Measurements from ENCODE around the gene NEXN.
"Not testable (repeated sequence)": the region's sequence is repeated elsewhere in the genome, so short reads cannot be mapped to it uniquely, and the experiment has no call there.

NEXN gene

DNA sequence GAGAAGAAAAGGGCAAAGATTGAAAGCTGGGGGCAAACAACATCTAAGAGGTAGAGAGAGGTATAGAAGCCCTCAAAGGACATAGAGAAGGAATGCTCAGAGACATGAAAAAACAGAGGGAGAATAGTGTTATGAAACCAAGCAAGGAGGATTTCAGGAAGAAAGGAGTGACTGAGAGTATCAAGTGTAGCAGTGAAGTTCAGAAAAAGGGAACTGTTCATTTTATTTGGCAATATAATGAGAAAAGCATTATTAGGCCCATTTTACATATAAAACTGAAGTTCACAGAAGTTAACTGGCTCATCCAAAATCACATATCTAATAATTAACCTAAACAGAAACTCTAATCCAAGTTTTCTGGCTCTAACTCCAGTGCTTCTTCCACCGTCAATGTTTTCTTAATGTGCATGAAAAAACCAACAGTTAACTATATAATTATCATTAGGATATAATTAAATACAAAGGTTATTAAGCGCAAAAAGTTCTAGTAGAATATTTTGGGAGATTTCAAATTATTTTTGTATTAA is 17.7 kb downstream of the NEXN start:
- DNase-seq, result no peak

DNA sequence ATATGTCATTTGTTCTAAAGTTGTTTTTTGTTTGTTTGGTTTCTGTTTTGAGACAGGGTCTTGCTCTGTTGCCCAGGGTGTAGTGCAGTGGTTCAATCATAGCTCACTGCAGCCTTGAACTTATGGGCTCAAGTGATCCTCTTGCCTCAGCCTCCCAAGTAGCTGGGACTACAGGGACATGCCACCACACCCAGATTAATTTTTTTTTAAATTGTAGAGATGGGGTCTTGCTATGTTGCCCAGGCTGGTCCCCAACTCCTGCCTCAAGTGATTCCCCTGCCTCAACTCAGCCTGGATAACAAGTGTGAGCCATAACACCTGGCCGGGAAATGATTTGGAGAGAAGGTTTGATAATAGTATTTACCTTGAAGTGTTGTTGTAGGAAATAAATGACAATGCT is 18.2 kb downstream of the NEXN start:
- no peak for DNase-seq

DNA sequence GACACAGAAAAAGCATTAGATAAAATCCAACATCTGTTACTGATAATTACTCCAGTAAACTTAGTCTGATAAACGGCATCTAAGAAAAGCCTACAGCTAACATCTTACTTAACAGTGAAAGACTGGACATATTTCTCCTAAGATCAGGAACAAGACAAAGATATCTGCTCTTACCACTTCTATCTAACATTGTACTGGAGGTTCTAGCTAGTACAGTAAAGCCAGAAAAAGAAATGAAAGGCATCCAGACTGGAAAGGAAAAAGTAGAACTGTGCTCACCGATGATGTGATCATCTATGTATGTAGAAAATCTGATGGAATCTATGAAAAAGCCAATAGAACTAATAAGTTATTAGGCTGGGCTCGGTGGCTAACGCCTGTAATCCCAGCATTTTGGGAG is 21.7 kb downstream of the NEXN start:
- DNase-seq, result no peak

DNA sequence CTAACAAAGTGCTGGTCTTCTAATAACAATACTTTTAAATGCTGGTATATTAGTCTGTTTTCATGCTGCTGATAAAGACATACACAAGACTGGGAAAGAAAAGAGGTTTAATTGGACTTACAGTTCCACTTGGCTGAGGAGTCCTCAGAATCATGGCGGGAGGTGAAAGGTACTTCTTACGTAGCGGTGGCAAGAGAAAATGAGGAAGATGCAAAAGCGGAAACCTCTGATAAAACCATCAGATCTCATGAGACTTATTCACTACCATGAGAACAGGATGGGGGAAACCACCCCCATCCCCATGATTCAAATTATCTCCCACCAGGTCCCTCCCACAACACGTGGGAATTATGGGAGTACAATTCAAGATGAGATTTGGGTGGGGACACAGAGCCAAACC is 30.5 kb downstream of the NEXN start:
- DNase-seq, result not testable (repeated sequence)

DNA sequence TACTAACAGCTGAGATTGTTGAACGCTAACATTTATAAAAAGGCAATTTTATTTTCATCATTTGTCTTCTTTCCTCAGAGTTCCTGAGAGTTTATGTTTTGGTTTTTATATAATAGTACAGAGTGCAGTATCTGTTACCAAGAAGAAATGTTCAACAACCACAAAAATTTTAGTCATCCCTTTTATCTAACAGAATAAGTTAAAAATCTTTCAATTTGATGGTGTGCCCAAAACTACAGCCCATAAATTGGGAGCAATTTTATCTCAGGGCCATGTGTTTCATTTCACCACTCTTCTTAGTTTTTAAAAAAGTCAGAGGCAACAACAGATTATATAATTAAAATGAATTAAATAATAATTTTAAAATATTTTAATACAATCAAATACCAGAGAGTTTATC is 37.1 kb downstream of the NEXN start:
- DNase-seq, result no peak

DNA sequence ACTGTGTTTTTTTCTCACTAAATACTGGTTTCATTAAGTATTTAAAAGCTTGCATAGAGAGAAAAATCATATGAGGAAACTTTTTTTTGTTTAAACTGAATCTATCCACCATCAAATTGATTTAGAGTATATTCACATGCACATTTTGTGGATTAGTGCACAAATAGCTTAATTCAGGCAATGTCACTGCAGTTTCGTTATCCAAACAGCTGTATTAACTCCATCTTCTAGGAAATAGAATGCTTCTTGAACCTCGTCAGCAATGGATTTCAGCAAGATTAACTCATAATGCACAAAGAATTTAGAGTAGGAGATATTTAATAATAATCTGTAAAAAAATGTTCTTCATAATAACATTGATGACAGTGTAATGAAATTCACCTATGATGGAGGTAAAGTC is 37.5 kb downstream of the NEXN start:
- DNase-seq, result no peak

DNA sequence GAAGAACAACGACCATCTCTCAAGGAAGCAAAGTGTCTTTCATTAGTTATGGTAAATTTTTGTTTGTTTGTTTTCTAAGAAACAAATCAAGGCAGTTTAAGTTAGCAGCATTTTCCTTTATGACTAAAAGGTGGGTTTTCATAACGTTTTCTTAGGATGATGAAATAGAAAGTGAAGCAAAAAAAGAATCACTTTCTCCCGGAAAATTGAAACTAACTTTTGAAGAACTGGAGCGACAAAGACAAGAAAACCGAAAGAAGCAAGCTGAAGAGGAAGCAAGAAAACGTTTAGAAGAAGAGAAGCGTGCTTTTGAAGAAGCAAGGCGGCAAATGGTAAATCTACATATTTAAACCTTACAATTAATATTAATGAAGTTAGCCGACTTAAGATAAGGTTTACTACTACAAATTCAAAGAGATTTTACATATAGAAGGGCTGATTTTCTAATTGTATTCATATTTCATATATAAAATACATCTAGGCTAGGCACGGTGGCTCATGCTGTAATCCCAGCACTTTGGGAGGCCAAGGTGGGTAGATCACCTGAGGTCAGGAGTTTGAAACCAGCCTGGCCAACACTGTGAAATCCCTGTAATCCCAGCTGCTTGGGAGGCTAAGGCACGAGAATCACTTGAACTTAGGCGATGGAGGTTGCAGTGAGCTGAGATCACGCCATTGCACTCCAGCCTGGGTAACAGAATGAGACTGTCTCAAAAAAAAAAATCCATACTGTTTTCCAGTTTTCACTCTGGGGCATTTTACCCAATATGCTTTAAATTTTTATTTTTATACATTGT is 38.3 kb downstream of the NEXN start:
- DNase-seq, result no peak

DNA sequence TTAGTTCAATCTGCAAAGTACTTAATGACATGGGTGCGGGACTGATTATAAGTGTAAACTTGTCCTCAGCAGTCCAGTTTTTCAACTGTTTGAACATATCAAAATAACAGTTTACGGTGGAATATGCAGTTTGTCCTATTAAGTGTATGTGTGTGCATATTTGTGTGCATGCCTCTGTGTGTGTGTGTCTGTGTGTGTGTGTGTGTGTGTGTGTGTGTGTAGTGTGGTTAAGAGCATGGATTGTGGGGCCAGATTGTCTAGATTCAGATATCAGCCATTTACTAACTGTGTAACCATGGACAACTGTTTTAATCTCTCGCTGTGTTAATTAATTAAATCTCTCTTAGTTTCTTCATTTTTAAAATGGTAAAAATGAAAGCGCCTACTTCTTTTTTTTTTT is 39.0 kb downstream of the NEXN start:
- DNase-seq, result no peak

DNA sequence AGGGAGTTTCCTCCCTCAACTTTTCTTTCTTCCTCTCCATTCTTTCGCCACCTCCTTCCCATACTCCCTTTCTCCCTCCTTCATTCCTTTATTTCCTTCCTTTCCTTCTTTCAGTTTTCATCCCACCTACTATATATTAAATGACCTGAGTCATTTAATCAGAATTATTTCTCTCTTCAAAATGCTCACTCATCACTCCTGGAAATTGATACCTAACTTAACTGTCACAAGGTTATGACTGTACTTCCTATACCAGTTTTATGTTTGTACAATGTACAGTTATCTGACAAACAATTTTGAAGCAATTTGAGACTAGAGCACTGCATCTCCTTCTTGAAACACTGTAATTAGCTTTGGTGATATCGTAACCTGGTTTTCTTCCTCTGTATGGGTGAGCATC is 41.4 kb downstream of the NEXN start:
- DNase-seq, result no peak

DNA sequence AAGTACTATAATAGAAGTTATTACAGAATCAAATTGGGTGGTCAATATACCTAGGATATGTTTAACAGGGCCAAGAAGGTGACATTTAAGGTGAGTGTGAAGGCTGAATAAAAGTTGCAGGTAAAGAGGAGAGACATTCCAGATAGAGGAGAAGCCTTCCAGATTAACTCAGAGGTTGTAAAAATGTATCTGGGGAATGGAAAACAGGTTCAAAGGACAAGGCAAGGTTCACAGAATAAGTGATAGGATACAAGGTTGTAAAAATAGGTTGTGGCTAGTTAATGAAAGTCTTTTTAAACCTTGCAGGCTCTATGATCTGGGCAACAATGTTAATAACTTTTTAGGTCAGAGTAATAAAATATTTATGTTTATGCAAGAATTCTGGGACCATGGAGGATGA is 50.2 kb downstream of the NEXN start:
- no peak for DNase-seq

DNA sequence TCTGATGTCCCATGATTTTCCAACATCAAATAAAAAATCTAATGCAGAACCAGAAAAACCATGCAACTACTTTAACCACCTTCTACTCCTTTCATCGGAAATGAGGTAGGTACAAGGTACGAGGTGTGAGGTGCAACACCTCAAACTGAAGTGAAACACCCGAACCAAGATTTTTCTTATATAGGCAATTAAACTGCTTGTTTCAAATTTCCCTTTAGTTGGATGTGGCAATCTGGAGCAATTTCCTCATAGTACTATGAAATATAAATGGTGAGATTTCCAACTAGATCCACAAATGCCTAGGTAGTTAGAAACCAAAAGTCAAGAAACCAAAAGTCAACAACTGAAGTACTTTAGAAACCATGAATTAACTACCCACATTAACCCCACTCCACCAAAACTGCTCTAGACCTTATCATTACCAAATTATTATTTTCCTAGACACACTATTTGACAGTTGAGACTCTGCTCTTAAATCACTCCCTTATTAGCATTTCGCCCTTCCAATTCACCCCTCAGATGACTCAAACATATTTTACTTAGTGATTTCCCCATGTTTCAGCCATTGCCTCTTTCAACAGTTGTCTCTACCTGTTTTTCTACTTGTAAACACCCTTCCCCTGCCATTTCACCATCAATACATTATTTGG is 52.6 kb downstream of the NEXN start:
- no peak for DNase-seq

DNA sequence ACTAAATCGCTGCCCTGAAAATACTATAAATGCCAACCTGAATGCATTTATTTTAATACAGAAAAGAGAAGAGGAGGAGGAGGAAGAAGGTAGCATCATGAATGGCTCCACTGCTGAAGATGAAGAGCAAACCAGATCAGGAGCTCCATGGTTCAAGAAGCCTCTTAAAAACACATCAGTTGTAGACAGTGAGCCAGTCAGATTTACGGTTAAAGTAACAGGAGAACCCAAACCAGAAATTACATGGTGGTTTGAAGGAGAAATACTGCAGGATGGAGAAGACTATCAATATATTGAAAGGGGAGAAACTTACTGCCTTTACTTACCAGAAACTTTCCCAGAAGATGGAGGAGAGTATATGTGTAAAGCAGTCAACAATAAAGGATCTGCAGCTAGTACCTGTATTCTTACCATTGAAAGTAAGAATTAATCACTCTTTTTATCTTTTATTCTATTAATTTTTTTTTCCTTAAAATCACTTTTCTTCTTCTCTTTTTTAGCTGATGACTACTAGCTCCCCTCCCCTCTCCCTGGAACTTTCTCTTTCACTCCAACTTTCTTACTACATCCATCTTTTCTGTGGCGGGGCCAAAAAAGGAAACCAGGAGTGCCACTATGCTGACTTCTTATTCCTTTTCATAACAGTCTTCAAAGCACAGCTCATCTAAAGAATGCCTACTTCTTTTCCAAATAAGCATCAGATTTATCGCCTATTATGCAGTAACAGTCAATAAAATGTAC is 54.1 kb downstream of the NEXN start:
- no peak for DNase-seq

DNA sequence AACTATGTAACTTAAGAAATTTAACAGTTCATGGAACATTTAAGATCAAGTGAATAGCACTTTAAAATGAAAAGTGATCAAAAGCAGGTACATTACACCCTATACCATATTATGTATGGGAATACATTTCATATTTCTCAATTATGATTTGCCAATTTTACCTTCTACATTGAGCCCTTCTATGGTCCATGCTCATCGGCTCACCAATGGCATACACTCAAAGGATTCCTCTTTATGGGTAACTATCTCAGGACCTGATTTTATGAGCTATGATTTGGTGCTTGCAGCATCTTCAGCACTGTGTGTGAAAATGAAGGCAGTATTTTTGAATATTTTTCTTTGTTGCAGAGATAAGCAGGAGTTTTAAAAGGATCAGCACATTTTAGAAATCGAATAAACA is 56.9 kb downstream of the NEXN start:
- no peak for DNase-seq

DNA sequence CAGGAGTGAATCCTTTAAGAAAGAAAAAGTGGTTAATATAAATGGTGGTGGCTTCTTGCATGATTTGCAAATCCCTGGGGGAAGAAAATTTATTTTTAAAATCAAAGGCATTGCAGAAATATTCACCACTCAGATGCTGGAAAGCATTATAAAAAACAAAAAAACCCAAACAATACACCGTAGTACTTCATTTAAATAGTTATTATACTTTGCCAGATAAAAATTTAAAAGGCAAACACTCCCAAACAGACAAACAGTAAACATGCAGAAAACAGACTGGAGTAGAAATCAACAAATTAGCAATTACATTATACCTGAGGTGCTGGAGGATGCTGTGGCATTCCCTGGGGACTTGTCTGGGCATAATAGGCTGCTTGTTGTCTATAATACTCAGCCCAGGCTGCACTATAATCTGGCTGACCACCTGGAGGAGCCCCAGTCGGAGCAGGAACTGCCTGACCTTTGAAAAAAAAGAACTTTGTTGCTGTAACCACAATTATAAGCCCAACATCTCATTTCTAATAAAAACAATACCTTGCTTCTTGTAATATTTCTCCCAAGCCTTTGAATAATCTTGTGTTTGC is 60.5 kb downstream of the NEXN start:
- DNase-seq, result peak; percentile 36

DNA sequence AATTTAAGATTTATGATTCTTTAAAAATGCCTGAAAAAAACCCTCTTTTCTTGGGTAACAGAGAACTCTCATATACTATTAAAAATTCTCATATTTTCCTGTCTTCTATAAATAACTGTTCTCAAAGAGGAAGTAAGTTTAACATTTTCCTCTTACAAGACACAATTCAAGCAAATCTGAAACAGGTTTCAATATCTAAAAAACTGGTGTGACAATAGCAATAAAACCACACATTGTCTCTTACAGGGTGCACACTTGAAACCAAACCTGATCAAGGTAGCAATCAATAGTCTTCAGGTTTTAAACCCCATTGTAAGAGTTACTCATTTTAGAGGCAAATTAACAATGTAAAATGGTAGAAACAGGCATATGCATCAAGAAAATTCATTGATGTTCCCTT is 62.4 kb downstream of the NEXN start:
- DNase-seq, result no peak

DNA sequence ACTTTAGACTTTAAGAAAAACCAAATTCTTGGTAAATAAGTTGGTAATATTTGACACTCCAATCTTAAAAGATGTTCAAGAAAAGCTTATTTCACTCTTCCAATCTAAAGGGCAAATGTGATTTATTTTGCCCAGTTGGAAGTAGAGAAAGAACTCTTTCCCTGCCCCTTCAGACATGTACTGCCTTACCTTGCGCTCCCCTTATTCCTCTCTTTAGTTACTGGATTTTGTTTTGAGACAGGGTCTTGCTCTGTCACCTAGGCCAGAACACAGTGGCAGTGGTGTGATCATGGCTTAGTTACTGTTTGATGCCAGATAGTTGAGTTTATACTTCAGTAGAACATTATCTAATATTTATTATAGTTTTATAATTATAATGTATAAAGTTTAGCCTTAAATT is 62.9 kb downstream of the NEXN start:
- no peak for DNase-seq

DNA sequence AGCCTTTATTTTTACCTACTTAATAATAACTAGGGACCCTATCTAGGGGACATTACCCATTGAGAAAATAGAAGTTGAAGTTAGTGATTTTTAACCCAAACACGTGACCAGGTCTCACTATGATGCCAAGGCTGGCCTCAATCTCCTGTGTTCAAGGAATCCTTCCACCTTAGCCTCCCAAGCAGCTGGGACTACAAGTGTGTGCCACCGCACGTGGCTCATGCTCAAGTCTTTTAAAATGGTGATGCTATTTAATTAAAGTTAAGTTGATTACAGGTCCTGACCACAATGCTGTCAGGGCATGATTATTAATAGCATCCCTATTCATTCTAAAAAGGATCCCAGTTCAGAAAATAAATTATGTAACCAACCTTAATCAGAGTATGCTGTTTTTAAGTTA is 65.5 kb downstream of the NEXN start:
- no peak for DNase-seq

DNA sequence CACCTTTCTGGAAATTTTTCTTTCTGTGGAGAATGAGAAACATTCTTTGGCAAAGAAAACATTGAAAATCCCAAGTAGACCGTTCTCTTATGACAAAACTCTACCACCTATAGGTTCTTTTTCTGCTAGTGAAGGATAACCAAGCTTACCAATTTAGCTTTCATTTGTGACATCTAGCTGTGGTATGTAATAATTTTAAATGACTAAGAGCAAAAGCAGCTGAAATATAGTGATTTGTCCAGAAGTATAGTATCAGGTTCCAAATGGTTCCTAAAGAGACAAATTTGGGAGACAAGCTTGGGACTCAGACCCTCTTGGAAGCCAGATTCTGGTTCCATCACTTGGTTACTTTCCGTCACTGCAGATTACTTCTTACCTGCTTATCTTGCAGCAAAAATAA is 66.1 kb downstream of the NEXN start:
- no peak for DNase-seq

DNA sequence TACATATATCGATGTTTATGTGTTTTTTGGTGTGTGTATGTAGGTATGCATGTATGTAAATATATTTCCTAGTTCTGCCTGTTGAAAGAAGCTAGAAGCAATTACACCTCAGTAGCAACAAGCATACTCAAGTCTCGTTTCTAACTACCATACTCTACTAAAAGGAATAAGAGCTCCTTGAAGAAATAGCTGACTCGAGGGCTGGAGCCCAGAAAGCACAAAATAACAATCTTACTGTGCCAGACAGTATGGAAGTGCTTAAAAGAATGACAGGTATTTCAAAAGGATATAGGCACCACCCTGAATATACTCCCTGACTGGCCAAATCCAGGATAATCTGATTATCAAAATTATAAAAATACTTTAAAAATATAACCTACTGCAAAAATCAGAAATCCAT is 67.3 kb downstream of the NEXN start:
- DNase-seq, result no peak

DNA sequence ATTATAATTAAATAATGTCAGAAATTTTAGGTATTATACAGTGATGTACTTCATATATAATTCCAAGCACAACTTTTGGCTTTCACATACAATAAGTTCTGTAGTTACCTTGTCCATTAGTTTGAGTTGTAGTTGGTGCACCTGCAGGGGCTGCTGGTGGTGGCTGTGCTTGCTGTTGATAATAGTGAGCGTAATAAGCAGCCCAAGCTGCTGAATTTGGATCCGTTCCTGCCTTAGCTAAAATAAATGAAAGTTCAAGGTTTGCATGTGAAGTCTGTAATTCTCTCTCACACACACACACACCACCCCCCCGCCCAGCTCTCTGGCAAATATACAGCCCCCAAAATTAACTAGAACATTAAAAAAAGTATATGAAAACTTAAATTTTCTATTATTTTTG is 68.0 kb downstream of the NEXN start:
- DNase-seq, result no peak

DNA sequence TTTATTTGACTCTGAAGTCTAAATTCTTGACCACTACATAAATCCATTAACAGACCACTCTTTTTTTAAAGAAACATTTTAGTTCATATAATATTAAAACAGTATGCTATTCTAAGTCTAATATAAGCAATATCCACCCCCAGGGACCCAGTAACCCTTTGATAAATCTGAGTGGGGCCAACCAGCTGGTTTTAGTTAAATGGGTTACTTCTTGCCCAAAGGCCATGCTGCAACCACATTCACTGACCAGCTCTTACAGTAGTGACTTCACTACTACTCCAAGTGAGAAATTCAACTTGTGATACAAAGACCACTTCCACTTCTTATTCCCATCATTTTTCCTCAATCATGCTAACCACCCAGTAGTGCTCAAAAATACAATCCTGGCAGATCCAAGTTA is 70.0 kb downstream of the NEXN start:
- DNase-seq, result no peak

DNA sequence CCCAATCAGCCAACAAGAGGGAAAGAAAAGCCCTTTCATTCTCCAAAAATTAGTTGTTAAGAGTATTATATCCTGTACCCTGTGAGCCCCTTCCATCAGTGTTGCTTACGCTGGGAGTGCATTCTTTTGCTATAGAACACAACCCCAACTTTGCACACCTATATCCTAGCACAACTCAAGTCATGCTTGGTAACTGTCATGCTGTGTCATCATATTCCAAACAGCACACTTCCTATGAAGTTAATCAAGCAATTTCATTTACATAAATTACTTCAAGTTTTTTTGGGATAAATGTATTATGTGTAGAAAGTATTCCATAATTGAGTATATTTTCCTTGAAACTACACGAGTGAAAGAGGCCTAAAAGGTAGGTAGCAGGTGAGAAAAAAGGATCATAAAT is 70.4 kb downstream of the NEXN start:
- DNase-seq, result no peak

DNA sequence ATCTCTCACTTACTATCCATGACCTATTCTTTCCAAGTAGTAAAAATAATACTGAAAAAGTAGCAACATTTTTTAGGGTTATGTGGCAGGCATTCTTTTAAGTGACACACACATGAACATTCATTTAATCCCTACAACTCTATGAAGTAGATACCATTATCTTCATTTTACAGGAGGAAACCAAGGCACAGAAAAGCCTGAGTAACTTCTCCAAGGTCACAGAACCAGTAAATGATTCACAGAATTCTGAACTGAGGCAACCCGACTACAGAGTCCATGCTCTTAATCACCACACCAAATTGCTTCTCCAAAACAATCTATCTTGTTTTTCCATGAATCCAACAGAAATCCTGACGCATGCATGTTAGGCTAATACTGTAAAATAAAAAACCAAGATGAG is 73.0 kb downstream of the NEXN start:
- DNase-seq, result no peak

DNA sequence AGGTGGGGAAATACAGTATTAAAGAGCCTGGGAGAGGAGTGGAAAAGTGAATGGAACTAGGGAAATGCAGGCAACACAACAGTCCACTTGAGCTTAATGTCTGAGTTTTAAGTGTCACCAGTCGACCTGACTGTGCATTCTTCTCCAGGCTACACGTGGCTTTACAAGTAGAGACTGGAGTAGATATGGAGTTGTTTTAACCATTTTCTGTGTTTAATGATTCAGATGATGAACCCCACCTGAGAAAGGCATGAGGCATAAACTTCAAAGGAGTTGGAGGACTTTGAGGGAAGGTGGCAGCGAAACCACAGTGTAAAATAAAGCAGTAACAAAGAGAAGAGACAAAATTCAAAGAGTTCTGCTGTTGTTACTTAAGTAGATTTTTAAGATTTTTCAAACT is 77.9 kb downstream of the NEXN start:
- no peak for DNase-seq

Data from NCI-H1105 (cell line).